CD4-positive, alpha-beta T cell (primary cell): ENCODE results near the gene ALDH8A1. TPM values are rescaled to one million over a fixed set of nuclear protein-coding genes. Genes with fewer than 3 reads are reported as not detected.

Experiments
- ATAC-seq: fragments of 200-7000 bp; cut with Tn5 transposase; one replicate; pipeline ENCODE4 v1.10.0; 2022; ENCODE audit warnings: mild to moderate bottlenecking; ENCODE audit not compliant: poor library complexity
- CTCF ChIA-PET: fragments of 350-600 bp; sonication (Branson Sonifier 250); formaldehyde crosslinking; loops from one replicate; lab custom pipeline; 2021; ENCODE audit warnings: antibody characterized with exemption, inconsistent platforms; lab: Charles Lee
- POLR2A ChIA-PET: fragments of 350-600 bp; sonication (Branson Sonifier 250); formaldehyde crosslinking; loops from one replicate; lab custom pipeline; 2021; ENCODE audit warnings: antibody characterized with exemption, inconsistent platforms; lab: Charles Lee
- DNase-seq, 14 experiments: peaks; one replicate each; pipeline ENCODE4 v3.0.0-alpha.2; 2013 to 2020; ENCODE audit warnings: mixed read lengths in 2 of 14
- H3K27ac ChIP-seq, 2 donors: one replicate each; pipeline versions ENCODE4 v1.5.1 to v1.7.0; 2013; ENCODE audit warnings: low read length in 2 of 2, low read depth in 1 of 2, mild to moderate bottlenecking in 1 of 2
- H3K27me3 ChIP-seq, 2 experiments: 1 replicate in 1 of 2; 2 replicates in 1 of 2; pipeline versions ENCODE4 v1.6.1 to v1.7.0; 2013; ENCODE audit warnings: low read length in 2 of 2, control low read depth in 1 of 2, mild to moderate bottlenecking in 1 of 2, moderate library complexity in 1 of 2; ENCODE audit not compliant: insufficient read depth in 2 of 2, control insufficient read depth in 1 of 2
- H3K36me3 ChIP-seq: one replicate; pipeline ENCODE4 v1.6.1; 2013; ENCODE audit warnings: low read length, control low read depth; ENCODE audit not compliant: insufficient read depth
- H3K4me1 ChIP-seq: one replicate; pipeline ENCODE4 v1.6.1; 2013; ENCODE audit warnings: low read length, control low read depth; ENCODE audit not compliant: insufficient read depth
- H3K4me3 ChIP-seq: one replicate; pipeline ENCODE4 v1.5.1; 2013; ENCODE audit warnings: mild to moderate bottlenecking, low read length, moderate library complexity
- H3K9me3 ChIP-seq, 2 experiments: 1 replicate in 1 of 2; 2 replicates in 1 of 2; pipeline versions ENCODE4 v1.6.1 to v1.7.0; 2013; ENCODE audit warnings: low read length in 2 of 2, mild to moderate bottlenecking in 2 of 2, control low read depth in 1 of 2, moderate library complexity in 1 of 2; ENCODE audit not compliant: control insufficient read depth in 1 of 2, insufficient read depth in 1 of 2
- H3K27ac Mint-ChIP-seq: one replicate; pipeline ENCODE4 v1.8.0; 2020; ENCODE audit warnings: mixed read lengths
- H3K27me3 Mint-ChIP-seq: one replicate; pipeline ENCODE4 v1.8.0; 2021; ENCODE audit warnings: mixed read lengths
- H3K36me3 Mint-ChIP-seq: one replicate; pipeline ENCODE4 v1.8.0; 2021; ENCODE audit warnings: low read depth, mixed read lengths
- H3K4me1 Mint-ChIP-seq: one replicate; pipeline ENCODE4 v1.8.0; 2021; ENCODE audit warnings: low read depth, mixed read lengths
- H3K4me3 Mint-ChIP-seq: one replicate; pipeline ENCODE4 v1.8.0; 2020; ENCODE audit warnings: mild to moderate bottlenecking, mixed read lengths
- H3K9me3 Mint-ChIP-seq: one replicate; pipeline ENCODE4 v1.8.0; 2020; ENCODE audit warnings: mixed read lengths
- CTCF ChIP-seq: fragments of 200-600 bp; IDR thresholded peaks from one replicate; pipeline ENCODE4 v1.8.0; 2022; ENCODE audit warnings: antibody characterized with exemption, mild to moderate bottlenecking
- intact Hi-C, 2 experiments: fragments of 100-400 bp; cut with DNase I in 1 of 2; cut with micrococcal nuclease in 1 of 2; formaldehyde crosslinking; loops; one replicate each; pipeline versions ENCODE4 v1.15.1 to v1.9.0; 2023 to 2025; cut with DNase I, micrococcal nuclease
- total RNA-seq, 174 experiments: library from RNA in 2 of 174; stranded (reverse) in 2 of 174; gene quantifications; one replicate each; pipeline ENCODE4 v1.2.3 and lab custom pipeline; 2021 to 2026

ALDH8A1 gene
- total RNA-seq, 2 experiments from 2014 or later = 1.4 to 1.6 TPM

- intact Hi-C loops = no loop called here
- Histone ChIP-seq H3K27ac (no peak overlapping the region), H3K9me3 (no peaks in the 10 kb centered on the region), H3K4me1 (no peaks in the 10 kb centered on the region), H3K27me3 (no peaks in the 10 kb centered on the region), H3K36me3 (peaks cover 5% of the 10 kb centered on the region), H3K4me3 (no peak overlapping the region)
- ChIA-PET POLR2A (no interaction called here), CTCF (interaction anchor here (1.0 kb wide), 1 partner anchor 16 kb away, joined by 3 read pairs; no protein-coding TSS in a partner anchor)
- DNase-seq = no peak
- Mint-ChIP-seq H3K27me3 (no peaks in the 10 kb centered on the region), H3K4me1 (no peaks in the 10 kb centered on the region), H3K27ac (no peak overlapping the region), H3K4me3 (no peak overlapping the region), H3K9me3 (no peaks in the 10 kb centered on the region), H3K36me3 (peaks cover 29% of the 10 kb centered on the region)
- TF ChIP-seq CTCF = no peak
- ATAC-seq = no peak
Measured at GRCh38 chr6:134956676-134957075, 6.8 kb upstream of the ALDH8A1 start.

GRCh38 chr6:134956032-134956431, 6.1 kb upstream of the ALDH8A1 start:
- no peaks in the 10 kb centered on the region for H3K9me3 ChIP-seq
- intact Hi-C loops = no loop called here
- H3K36me3 ChIP-seq = peaks cover 5% of the 10 kb centered on the region
- CTCF ChIA-PET = interaction anchor here (1.0 kb wide), 1 partner anchor 15 kb away, joined by 3 read pairs; no protein-coding TSS in a partner anchor
- Mint-ChIP-seq H3K9me3 (no peaks in the 10 kb centered on the region), H3K4me1 (no peaks in the 10 kb centered on the region), H3K4me3 (no peak overlapping the region), H3K27ac (no peak overlapping the region), H3K27me3 (no peaks in the 10 kb centered on the region), H3K36me3 (peaks cover 23% of the 10 kb centered on the region)
- no peak for ATAC-seq
- no peak for TF ChIP-seq CTCF
- no peaks in the 10 kb centered on the region for H3K27me3 ChIP-seq
- no peaks in the 10 kb centered on the region for H3K4me1 ChIP-seq
- POLR2A ChIA-PET = no interaction called here
- no peak overlapping the region for H3K27ac ChIP-seq
- H3K4me3 ChIP-seq = no peak overlapping the region
- no peak for DNase-seq

GRCh38 chr6:134954272-134955000, 4.5 kb upstream of the ALDH8A1 start:
- Histone ChIP-seq H3K27ac (no peak overlapping the region), H3K9me3 (no peaks in the 10 kb centered on the region), H3K36me3 (peaks cover 2% of the 10 kb centered on the region), H3K4me1 (no peaks in the 10 kb centered on the region), H3K4me3 (no peak overlapping the region), H3K27me3 (no peaks in the 10 kb centered on the region)
- ChIA-PET CTCF (no interaction called here), POLR2A (no interaction called here)
- no peaks in the 10 kb centered on the region for H3K27me3 Mint-ChIP-seq
- ATAC-seq (no peak), DNase-seq (no peak)
- TF ChIP-seq CTCF = no peak
- H3K9me3 Mint-ChIP-seq = no peaks in the 10 kb centered on the region
- H3K27ac Mint-ChIP-seq = no peak overlapping the region
- intact Hi-C loops = no loop called here
- H3K4me3 Mint-ChIP-seq = no peak overlapping the region
- peaks cover 11% of the 10 kb centered on the region for H3K36me3 Mint-ChIP-seq
- no peaks in the 10 kb centered on the region for H3K4me1 Mint-ChIP-seq
